MM.1S (cell line): ENCODE measurements around the gene KCNK5.

ENCODE experiments used
- CTCF ChIP-seq: fragments of 300-600 bp; sonication (generic); IDR thresholded peaks from 2 replicates; pipeline ENCODE4 v1.5.1; 2016; ENCODE audit warnings: antibody characterized with exemption, low read length, mixed read lengths
- EZH2 ChIP-seq: fragments of 300-600 bp; sonication (generic); optimal IDR thresholded peaks from 2 replicates; pipeline ENCODE3; 2017; ENCODE audit warnings: low read depth, mild to moderate bottlenecking, antibody characterized with exemption, low read length, mixed read lengths
- EZH2phosphoT487 ChIP-seq: fragments of 300-600 bp; sonication (generic); IDR thresholded peaks from 2 replicates; pipeline ENCODE4 v1.6.1; 2018; ENCODE audit warnings: antibody characterized with exemption, low read length

GRCh38 chr6:39166912-39167290 is 62.4 kb downstream of the KCNK5 start:
- TF ChIP-seq CTCF (no peak), EZH2phosphoT487 (no peak), EZH2 (no peak)
